ENCODE results near the gene GALE. TPM values are rescaled to one million over a fixed set of nuclear protein-coding genes. Genes with fewer than 3 reads are reported as not detected.

The GALE gene
- polyA plus RNA-seq, 3 donors, result 17.6 to 21.9 (median 18.0) TPM

DNA sequence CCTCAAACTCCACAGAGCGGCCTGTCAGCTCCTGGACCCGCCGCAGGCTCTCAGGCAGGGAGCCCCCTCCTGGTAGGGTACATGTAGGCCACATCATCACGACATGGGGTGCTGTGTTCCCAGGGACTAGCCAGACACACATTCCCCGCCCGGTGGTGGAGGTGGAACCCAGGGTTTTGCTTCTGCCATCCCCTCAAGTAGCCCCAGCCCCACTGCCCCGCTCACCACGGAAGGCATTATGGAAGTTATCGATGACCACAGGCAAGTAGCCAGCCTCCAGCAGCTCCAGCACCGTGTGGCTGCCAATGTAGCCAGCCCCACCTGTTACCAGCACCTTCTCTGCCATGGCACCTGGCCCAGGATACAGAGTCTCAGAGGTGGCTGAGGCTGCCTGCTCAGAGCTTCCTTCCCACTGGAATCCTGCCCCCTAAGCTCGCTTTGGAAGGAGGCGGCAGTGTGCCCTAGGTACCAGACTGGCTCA is 1.9 kb downstream of the GALE start:
- Mint-ChIP-seq H3K27me3 (ENCODE audit: low read depth in 3 of 3) (peaks cover 0 to 3% (median 0%) of the 10 kb centered on the region in 3 donors), H3K4me3 (no peak overlapping the region), H3K36me3 (peaks cover 34 to 60% of the 10 kb centered on the region in 2 donors), H3K9me3 (no peaks in the 10 kb centered on the region), H3K4me1 (peaks cover 28% of the 10 kb centered on the region), H3K27ac (peak overlapping the region in 6 of 7 donors; percentile 46 to 93 (median 80))
- no peaks in the 10 kb centered on the region for H3K9me3 ChIP-seq (replicated peaks in 1 of 2; ENCODE audit: control insufficient read depth in 1 of 2, insufficient read depth in 1 of 2, low read length in 2 of 2)
- H3K4me3 ChIP-seq (replicated peaks in 1 of 3; ENCODE audit: low read depth in 2 of 3, low read length in 3 of 3), result peak overlapping the region in 1 of 3 experiments; percentile 85
- no peak for DNase-seq
- no peaks in the 10 kb centered on the region for H3K27me3 ChIP-seq (ENCODE audit: control insufficient read depth in 2 of 2, insufficient read depth in 2 of 2, low read length in 2 of 2)
- no peak overlapping the region for H2AFZ ChIP-seq (ENCODE audit: insufficient read depth, low read depth, low read length, poor library complexity, severe bottlenecking)
- peak overlapping the region in 1 of 2 donors; percentile 97 for H3K27ac ChIP-seq (ENCODE audit: low read depth in 1 of 2, low read length in 2 of 2)
- peaks cover 29 to 59% of the 10 kb centered on the region in 2 donors for H3K36me3 ChIP-seq (replicated peaks in 1 of 2; ENCODE audit: control insufficient read depth in 1 of 2, insufficient read depth in 2 of 2, low read length in 2 of 2)
- peaks cover 5% of the 10 kb centered on the region for H3K79me2 ChIP-seq (ENCODE audit: insufficient read depth, low read length)
- H3K4me1 ChIP-seq (ENCODE audit: control insufficient read depth in 1 of 2, insufficient read depth in 2 of 2, low read length in 2 of 2), result peaks cover 26 to 34% of the 10 kb centered on the region in 2 donors
- TF ChIP-seq, protein P1, sequence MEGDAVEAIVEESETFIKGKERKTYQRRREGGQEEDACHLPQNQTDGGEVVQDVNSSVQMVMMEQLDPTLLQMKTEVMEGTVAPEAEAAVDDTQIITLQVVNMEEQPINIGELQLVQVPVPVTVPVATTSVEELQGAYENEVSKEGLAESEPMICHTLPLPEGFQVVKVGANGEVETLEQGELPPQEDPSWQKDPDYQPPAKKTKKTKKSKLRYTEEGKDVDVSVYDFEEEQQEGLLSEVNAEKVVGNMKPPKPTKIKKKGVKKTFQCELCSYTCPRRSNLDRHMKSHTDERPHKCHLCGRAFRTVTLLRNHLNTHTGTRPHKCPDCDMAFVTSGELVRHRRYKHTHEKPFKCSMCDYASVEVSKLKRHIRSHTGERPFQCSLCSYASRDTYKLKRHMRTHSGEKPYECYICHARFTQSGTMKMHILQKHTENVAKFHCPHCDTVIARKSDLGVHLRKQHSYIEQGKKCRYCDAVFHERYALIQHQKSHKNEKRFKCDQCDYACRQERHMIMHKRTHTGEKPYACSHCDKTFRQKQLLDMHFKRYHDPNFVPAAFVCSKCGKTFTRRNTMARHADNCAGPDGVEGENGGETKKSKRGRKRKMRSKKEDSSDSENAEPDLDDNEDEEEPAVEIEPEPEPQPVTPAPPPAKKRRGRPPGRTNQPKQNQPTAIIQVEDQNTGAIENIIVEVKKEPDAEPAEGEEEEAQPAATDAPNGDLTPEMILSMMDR (IDR thresholded peaks at IDR 0.05), result no peak
- 87% methylated on average over 9 of the region's 12 CpGs for WGBS (ENCODE audit: insufficient coverage)
- intact Hi-C loops (cut with micrococcal nuclease), result no loop called here
- H4K20me1 ChIP-seq (ENCODE audit: insufficient read depth, low read length), result peaks cover under 1% of the 10 kb centered on the region
- no peak overlapping the region for H3K4me2 ChIP-seq (replicated peaks; ENCODE audit: extremely low read depth, low read length, poor library complexity, severe bottlenecking)
- H3K9ac ChIP-seq (ENCODE audit: insufficient read depth, low read length, poor library complexity, severe bottlenecking), result no peak overlapping the region

DNA sequence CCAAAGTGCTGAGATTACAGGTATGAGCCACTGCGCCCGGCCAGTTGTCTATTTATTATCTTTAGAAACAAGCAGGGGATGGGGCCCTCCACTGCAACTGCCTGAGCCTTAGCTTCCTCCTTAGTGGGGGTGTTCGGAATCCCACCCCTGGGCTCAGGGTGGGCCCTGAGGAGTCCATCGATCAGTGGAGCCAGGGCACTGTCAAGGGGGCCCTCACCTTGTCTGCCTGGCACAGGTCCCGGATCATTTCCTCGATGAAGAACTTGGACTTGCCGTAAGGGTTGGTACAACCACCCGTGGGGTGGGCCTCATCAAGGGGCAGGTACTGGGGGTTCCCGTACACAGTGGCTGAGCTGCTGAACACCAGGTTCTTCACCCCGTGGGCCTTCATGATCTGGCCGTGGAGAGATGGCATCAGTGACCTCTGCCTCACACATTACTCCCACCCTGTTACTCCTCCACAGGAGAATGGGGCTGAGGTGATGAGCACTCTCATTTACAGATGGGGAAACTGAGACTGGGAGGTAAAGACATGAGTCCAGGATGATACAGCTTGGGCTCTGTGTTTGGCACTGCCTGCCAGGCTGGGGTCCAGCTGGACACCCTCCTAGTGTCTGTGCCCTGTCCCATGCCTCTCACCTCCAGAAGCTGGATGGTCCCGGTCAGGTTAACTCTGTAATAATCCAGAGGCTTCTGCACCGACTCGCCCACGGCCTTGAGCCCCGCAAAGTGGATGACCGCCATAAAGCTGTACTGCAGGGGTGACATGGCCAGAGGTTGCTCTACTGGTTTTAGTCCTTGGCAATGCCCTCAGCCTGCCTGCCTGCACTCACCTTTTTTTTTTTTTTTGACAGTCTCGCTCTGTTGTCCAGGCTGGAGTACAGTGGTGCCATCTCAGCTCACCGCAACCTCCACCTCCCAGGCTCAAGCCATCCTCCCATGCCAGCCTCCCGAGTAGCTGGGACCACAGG is 2.8 kb downstream of the GALE start:
- Histone ChIP-seq H3K9ac (ENCODE audit: insufficient read depth, low read length, poor library complexity, severe bottlenecking) (no peak overlapping the region), H2AFZ (ENCODE audit: insufficient read depth, low read depth, low read length, poor library complexity, severe bottlenecking) (no peak overlapping the region), H3K9me3 (replicated peaks in 1 of 2; ENCODE audit: control insufficient read depth in 1 of 2, insufficient read depth in 1 of 2, low read length in 2 of 2) (no peaks in the 10 kb centered on the region), H3K27me3 (ENCODE audit: control insufficient read depth in 2 of 2, insufficient read depth in 2 of 2, low read length in 2 of 2) (no peaks in the 10 kb centered on the region), H3K4me1 (ENCODE audit: control insufficient read depth in 1 of 2, insufficient read depth in 2 of 2, low read length in 2 of 2) (peaks cover 25 to 40% of the 10 kb centered on the region in 2 donors), H4K20me1 (ENCODE audit: insufficient read depth, low read length) (peaks cover 9% of the 10 kb centered on the region), H3K36me3 (replicated peaks in 1 of 2; ENCODE audit: control insufficient read depth in 1 of 2, insufficient read depth in 2 of 2, low read length in 2 of 2) (peaks cover 36 to 60% of the 10 kb centered on the region in 2 donors), H3K27ac (ENCODE audit: low read depth in 1 of 2, low read length in 2 of 2) (no peak overlapping the region), H3K4me3 (replicated peaks in 1 of 3; ENCODE audit: low read depth in 2 of 3, low read length in 3 of 3) (no peak overlapping the region), H3K4me2 (replicated peaks; ENCODE audit: extremely low read depth, low read length, poor library complexity, severe bottlenecking) (no peak overlapping the region), H3K79me2 (ENCODE audit: insufficient read depth, low read length) (peaks cover 12% of the 10 kb centered on the region)
- peak overlapping the region in 5 of 7 donors; percentile 32 to 65 (median 46) for H3K27ac Mint-ChIP-seq
- peak overlapping the region in 1 of 2 donors; percentile 31 for H3K4me3 Mint-ChIP-seq
- H3K4me1 Mint-ChIP-seq, result peaks cover 28% of the 10 kb centered on the region
- H3K36me3 Mint-ChIP-seq, result peaks cover 35 to 60% of the 10 kb centered on the region in 2 donors
- no peak for DNase-seq
- intact Hi-C loops (cut with micrococcal nuclease), result no loop called here
- TF ChIP-seq, protein P1 (IDR thresholded peaks at IDR 0.05), result no peak
- H3K27me3 Mint-ChIP-seq (ENCODE audit: low read depth in 3 of 3), result peaks cover 0 to 3% (median 0%) of the 10 kb centered on the region in 3 donors
- H3K9me3 Mint-ChIP-seq, result no peaks in the 10 kb centered on the region
- WGBS (ENCODE audit: insufficient coverage), result 92% methylated on average over 13 of the region's 20 CpGs
